CD4-positive, alpha-beta T cell treated with Interleukin-6 at 100 ng/mL for 8 hours (primary cell): Measurements from ENCODE around the gene TBC1D2B.
"Not testable (repeated sequence)": the region's sequence is repeated elsewhere in the genome, so short reads cannot be mapped to it uniquely, and the experiment has no call there.

ENCODE experiments used
- DNase-seq: peaks from one replicate; pipeline ENCODE4 v3.0.0-alpha.2; 2020; ENCODE audit warnings: mixed read lengths, low spot score

Gene TBC1D2B

DNA sequence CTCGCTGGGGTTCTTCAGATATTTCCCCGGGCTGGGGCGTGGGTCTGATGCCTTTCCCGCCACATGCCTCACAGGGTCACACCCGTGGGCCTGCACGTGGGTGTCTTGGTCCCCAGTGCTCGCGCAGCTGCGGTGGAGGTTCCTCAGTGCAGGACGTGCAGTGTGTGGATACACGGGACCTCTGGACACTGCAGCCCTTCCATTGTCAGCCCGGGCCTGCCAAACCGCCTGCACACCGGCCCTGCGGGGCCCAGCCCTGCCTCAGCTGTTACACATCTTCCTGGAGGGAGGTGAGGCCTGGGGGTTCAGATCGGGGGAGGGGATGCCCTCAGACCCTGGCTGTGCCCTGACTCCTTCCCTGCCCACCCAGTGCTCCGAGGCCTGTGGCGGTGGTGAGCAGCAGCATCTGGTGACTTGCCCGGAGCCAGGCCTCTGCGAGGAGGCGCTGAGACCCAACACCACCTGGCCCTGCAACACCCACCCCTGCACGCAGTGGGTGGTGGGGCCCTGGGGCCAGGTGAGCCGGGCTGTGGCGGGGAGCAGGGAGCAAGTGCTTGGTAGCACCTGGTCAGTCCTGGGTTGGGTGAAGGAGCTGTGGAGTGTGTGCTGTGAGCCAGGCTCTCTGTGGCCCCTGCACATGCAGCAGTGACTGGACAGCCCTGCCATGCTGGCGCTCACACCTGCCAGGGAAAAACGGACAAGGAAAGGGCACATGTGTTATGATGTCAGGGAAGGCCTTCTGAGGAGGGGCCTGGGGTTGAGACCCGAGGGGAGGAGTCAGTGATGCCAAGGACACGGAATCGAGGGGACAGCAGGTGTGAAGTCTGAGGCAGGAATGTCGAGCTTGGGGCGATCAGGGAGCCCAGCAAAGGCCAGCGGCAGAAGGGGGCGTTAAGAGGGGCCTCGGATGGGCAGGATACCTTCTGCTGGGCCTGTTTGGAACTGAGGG lies 88.9 kb downstream of the TBC1D2B start:
- DNase-seq: no peak

DNA sequence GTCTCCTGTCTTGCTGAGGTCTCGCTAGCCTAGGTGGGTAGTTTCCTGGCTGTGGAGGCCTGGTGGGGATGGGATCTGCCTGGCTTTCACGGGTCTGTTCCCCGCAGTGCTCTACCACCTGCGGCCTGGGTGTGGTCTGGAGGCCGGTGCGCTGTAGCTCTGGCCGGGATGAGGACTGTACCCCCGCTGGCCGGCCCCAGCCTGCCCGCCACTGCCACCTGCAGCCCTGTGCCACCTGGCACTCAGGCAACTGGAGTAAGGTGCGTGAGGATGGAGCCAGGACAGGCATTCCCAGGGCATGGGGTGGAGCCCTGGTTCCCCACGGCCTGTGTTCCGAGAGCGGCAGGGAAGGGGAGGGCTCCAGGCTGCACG lies 89.8 kb downstream of the TBC1D2B start:
- DNase-seq: not testable (repeated sequence)

DNA sequence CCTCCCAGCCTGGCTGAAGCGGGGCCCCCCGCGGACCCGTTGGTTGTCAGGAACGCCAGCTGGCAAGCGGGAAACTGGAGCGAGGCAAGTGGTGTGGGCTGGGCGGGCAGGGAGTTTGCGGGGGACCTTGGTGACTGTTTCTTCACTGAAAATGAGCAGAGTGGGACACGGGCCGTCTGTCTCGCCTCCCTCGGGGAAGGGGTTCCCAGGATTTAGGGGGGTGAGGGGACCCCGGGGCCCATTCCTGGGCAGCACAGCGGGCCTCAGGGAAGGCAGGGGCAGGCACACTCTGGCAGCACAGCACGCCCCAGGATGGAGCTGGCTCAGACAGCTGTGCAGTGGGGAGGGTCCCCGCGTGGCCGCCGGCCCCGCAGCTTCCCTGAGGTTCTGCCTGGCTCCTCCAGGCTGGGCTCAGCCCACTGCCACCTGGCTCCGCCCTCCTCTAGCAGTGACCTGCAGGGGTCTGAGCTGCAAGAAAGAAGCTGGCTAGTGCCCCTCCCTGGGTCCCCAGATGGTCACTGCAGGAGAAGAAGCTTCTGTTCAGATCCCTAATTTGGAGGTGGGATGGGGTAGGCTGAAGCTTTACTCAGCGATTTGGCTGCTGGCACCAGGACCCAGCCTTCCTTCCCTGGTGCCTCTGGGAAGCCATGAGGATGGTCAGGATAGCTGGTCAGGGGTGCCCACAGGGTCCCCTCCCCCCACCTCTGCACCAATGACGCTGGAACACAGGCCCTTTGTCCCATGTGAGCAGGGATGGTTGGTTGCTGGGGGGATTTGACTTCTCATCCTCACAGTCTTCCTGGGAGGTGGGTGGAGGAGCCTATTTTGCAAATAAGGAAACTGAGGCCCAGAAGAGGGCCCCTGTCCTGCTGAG lies 90.4 kb downstream of the TBC1D2B start:
- no peak for DNase-seq

GRCh38 chr15:77985931-77986480 lies 91.5 kb downstream of the TBC1D2B start:
- DNase-seq: no peak

DNA sequence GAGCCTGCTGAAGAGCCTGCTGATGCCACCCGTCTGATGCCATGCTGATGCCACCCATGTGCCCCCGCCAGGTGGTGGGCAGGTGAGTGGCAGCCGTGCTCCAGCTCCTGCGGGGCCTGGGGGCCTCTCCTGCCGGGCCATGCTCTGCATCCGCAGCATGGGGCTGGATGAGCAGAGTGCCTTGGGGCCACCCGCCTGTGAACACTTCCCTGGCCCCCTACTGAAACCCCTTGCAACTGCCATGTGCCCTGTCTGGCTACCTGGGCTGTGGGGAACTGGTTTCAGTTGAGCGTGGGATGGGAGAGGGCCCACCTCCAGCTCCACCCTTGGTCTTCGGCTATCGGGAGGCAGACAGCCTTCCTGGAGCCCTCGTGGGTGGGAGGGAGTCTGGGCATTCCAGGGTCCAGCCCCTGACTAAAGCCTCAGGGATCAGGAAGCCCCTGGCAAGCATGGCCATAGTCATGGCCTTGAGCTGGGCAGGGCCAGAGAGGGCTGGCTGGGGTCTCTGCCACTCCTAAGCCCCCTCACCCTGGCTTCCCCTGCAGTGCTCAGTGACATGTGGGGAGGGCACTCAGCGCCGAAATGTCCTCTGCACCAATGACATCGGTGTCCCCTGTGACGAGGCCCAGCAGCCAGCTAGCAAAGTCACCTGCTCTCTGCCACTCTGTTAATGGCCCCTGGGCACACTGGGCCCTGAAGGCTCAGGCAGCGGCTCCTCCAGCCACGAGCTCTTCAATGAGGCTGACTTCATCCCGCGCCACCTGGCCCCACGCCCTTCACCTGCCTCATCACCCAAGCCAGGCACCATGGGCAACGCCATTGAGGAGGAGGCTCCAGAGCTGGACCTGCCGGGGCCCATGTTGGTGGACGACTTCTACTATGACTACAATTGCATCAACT lies 92.2 kb downstream of the TBC1D2B start:
- no peak for DNase-seq

DNA sequence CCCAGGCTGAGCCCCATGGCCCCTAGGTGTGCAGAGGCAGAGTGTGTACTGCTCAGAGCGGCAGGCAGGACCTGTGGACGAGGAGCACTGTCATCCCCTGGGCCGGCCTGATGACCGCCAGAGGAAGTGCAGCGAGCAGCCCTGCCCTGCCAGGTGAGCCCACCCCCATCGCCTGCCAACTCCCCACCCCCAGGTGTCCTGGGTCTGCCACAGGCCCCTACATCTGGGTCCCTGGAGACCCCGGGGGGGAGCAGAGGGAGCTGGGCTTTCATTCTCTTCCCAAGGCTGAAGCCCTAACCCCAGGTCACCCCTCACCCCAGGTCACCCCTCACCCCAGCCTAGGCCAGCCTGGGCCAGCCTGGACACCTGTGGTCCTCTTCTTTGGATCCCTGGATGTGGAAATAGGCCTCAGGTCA lies 93.1 kb downstream of the TBC1D2B start:
- no peak for DNase-seq

DNA sequence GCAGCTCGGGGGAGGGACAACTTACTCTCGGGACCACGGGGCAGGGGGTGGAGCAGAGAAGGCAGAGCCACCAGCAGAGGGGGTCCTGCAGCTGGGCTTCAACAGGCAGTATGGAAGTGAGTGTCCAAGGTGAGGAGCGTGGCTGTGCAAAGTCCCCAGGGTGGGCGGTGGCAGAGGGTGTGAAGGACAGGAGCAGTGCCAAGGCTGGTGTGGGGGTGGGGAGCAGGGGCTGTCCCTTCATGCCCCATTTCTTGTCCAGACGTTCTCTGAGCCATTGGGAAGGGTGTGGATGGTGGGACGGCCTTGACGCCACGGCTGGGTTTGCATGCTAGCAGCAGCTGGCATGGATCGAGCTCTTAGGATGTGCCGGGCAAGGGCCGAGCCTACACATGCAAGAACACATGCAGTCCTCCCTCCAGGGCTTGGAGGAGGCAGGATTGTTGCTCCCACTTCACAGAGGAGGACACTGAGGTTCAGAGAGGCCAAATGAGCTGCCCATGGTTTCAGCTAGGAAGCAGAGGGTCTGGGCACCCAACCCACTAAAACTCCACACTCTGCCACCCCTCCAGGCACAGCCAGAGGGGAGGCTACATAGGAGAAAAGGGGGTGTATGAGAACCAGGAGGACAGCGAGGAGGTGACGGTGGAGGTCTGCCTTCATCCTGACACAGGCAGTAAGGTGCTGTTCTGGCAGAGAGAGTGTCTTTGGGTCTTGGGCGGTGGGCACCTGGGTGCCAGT lies 93.6 kb downstream of the TBC1D2B start:
- no peak for DNase-seq

GRCh38 chr15:77983091-77983707 lies 94.3 kb downstream of the TBC1D2B start:
- DNase-seq: no peak

GRCh38 chr15:77982127-77982490 lies 95.4 kb downstream of the TBC1D2B start:
- no peak for DNase-seq

GRCh38 chr15:77981281-77982126 lies 96.0 kb downstream of the TBC1D2B start:
- DNase-seq: no peak

DNA sequence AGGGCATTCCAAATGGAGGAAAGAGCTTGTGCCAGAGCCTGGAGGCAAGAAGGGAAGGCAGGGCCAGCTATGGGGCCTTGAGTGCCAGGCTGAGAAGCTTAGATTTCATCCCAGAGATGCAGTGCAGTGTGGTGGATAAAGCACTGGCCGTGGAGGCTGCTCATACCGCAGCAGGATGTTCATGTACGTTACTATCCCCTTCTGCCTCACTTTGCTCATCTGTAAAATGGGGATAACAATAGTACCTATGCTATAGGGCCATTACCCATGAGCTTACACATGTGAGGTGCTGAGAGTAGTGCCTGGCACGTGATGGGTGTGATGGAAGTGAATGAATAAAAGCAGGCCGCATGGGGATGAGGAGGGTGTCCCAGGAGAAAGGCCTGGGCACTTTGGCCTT lies 96.8 kb downstream of the TBC1D2B start:
- not testable (repeated sequence) for DNase-seq

GRCh38 chr15:77980098-77980497 lies 97.4 kb downstream of the TBC1D2B start:
- DNase-seq: no peak

- DNase-seq: not testable (repeated sequence)
Measured at GRCh38 chr15:77979157-77979556, 98.4 kb downstream of the TBC1D2B start.

GRCh38 chr15:77978759-77979145 lies 98.8 kb downstream of the TBC1D2B start:
- DNase-seq: not testable (repeated sequence)

- not testable (repeated sequence) for DNase-seq
Measured at GRCh38 chr15:77977903-77978758, 99.4 kb downstream of the TBC1D2B start.

- not testable (repeated sequence) for DNase-seq
Measured at GRCh38 chr15:77976760-77977525, 100.6 kb downstream of the TBC1D2B start.

GRCh38 chr15:77976095-77976450 lies 101.4 kb downstream of the TBC1D2B start:
- not testable (repeated sequence) for DNase-seq
